Tibial nerve (tissue), 4 donors: Measurements from ENCODE around the gene DNAH10. TPM values are rescaled to one million over a fixed set of nuclear protein-coding genes. Genes with fewer than 3 reads are reported as not detected.

Source experiments
- DNase-seq, 2 donors: peaks; one replicate each; pipeline ENCODE4 v3.0.0-alpha.2; 2019; ENCODE audit warnings: low spot score in 2 of 2
- H3K27ac ChIP-seq, 4 donors: fragments of 200-600 bp; sonication (generic) in 3 of 4; one replicate each; pipeline ENCODE4 v1.5.1; 2017 to 2019; ENCODE audit warnings: mild to moderate bottlenecking in 1 of 4
- H3K27me3 ChIP-seq, 2 donors: fragments of 200-600 bp; sonication (generic) in 1 of 2; one replicate each; pipeline versions ENCODE4 v1.5.1 to v1.6.0; 2017 to 2019
- H3K36me3 ChIP-seq, 3 donors: fragments of 200-600 bp; sonication (generic); one replicate each; pipeline ENCODE4 v1.5.1; 2018 to 2019
- H3K4me1 ChIP-seq, 4 donors: fragments of 200-600 bp; sonication (generic) in 3 of 4; one replicate each; pipeline ENCODE4 v1.5.1; 2017 to 2019
- H3K4me3 ChIP-seq, 4 donors: fragments of 200-600 bp; sonication (generic) in 3 of 4; one replicate each; pipeline ENCODE4 v1.5.1; 2017 to 2019; ENCODE audit warnings: mild to moderate bottlenecking in 1 of 4, moderate library complexity in 1 of 4
- H3K9me3 ChIP-seq, 4 donors: fragments of 200-600 bp; sonication (generic) in 3 of 4; one replicate each; pipeline ENCODE4 v1.5.1; 2017 to 2019
- EP300 ChIP-seq, 2 donors: sonication (generic); formaldehyde crosslinking; IDR thresholded peaks; one replicate each; pipeline ENCODE4 v1.6.1; 2017; ENCODE audit warnings: antibody characterized with exemption in 2 of 2, mild to moderate bottlenecking in 1 of 2
- POLR2A ChIP-seq, 2 donors: fragments of 450-650 bp; IDR thresholded peaks; one replicate each; pipeline ENCODE4 v1.6.1; 2017; ENCODE audit warnings: antibody characterized with exemption in 2 of 2, mild to moderate bottlenecking in 2 of 2, moderate library complexity in 2 of 2
- WGBS, 2 donors: methylation state at CpG; one replicate each; pipeline ENCODE4 v1.1.5; 2018; 5-methylcytosine and 5-hydroxymethylcytosine counted together
- total RNA-seq, 4 donors: library from RNA; depleted of rRNA; stranded (reverse); fragments of >200 nt; gene quantifications; one replicate each; pipeline ENCODE4 v1.1.0, GENCODE V29; 2016
- TF ChIP-seq, protein P1 (sequence below), 5 experiments: fragments of 200-600 bp in 3 of 5; fragments of 450-650 bp in 2 of 5; sonication (generic) in 3 of 5; IDR thresholded peaks; one replicate each; pipeline ENCODE4 v1.5.1; 2016 to 2019; ENCODE audit warnings: antibody characterized with exemption in 5 of 5, mild to moderate bottlenecking in 3 of 5, moderate library complexity in 2 of 5

Gene DNAH10
- total RNA-seq, 4 donors from 2014 or later = 3.1 TPM; not detected in 3

DNA sequence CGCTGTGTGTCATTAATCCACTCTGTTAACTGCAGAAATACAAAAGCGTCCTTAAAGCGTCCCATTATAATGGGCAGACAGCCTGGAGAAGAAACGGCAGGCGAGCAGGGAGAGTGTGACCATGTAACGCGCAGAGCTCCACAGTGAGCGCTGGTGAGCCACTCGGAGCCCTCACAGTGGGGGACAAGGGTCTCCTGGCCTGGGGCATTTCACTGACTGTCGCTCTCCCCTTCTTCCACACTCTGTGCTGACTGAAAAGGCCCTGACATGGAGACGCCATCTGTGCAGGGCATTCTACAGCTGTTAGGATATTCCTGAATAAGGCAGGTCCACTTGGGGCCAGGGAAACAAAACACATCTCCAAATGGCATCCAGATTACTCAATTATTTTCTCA lies 186.3 kb downstream of the DNAH10 start:
- peaks cover 0 to 59% (median 1%) of the 10 kb centered on the region in 4 donors for H3K4me1 ChIP-seq
- TF ChIP-seq EP300 (IDR thresholded peaks at IDR 0.05) (no peak), POLR2A (IDR thresholded peaks at IDR 0.05) (no peak)
- TF ChIP-seq, protein P1, sequence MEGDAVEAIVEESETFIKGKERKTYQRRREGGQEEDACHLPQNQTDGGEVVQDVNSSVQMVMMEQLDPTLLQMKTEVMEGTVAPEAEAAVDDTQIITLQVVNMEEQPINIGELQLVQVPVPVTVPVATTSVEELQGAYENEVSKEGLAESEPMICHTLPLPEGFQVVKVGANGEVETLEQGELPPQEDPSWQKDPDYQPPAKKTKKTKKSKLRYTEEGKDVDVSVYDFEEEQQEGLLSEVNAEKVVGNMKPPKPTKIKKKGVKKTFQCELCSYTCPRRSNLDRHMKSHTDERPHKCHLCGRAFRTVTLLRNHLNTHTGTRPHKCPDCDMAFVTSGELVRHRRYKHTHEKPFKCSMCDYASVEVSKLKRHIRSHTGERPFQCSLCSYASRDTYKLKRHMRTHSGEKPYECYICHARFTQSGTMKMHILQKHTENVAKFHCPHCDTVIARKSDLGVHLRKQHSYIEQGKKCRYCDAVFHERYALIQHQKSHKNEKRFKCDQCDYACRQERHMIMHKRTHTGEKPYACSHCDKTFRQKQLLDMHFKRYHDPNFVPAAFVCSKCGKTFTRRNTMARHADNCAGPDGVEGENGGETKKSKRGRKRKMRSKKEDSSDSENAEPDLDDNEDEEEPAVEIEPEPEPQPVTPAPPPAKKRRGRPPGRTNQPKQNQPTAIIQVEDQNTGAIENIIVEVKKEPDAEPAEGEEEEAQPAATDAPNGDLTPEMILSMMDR (IDR thresholded peaks at IDR 0.05) = no peak
- H3K27me3 ChIP-seq = no peaks in the 10 kb centered on the region
- no peaks in the 10 kb centered on the region for H3K9me3 ChIP-seq
- peaks cover 0 to 23% (median 0%) of the 10 kb centered on the region in 3 donors for H3K36me3 ChIP-seq
- 57 to 76% methylated on average over 11 of the region's 11 CpGs for WGBS, 2 donors
- peak overlapping the region in 1 of 4 donors; percentile 23 for H3K27ac ChIP-seq
- no peak overlapping the region for H3K4me3 ChIP-seq
- DNase-seq = no peak

DNA sequence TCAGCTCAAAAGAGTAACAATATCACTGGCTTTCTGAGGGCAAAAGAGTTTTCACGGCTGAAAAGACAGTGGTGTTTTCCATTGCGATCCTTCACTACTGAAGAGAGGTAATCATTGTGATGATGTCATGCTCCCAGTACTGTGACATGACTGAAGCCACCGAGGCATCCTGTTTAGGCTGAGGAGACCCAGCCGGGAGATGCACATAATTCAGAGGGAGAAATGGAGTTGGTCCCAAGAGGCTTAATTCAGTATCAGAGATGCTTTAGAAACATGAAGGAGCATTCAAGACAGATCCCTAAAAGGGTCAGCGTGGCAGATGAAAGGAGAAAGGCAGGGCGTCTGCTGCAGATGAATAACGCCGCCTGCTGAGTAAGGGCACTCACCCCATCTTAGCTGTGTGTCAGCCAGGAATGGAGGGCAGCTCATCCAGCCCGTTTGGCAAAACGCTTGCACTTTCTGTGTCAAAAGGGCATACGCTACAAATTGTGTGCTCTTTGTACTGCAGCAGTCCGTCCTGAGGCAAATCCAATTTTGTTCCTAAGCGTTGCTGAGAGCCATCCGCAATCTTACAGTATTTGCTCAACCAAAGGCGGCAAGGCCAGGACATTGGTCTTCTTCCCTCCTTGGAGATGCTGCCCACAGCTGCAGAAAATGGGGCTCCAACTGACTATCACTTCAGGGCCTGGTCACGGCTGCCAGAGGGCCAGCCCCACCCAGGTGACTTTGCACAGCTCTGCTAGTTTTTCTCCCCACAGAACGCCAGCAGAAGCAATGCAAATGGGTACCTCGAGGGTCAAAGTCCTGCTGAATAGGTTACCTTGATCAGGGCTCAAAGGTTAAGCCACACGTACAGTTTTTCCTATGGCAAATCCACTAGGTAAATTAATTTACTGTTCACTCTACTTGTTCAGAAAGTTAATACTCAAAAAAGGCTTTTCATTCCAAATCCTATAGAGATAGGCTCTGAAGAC lies 187.0 kb downstream of the DNAH10 start:
- DNase-seq = no peak
- Histone ChIP-seq H3K27ac (no peak overlapping the region), H3K4me3 (no peak overlapping the region), H3K36me3 (peaks cover 0 to 21% (median 0%) of the 10 kb centered on the region in 3 donors), H3K27me3 (no peaks in the 10 kb centered on the region), H3K9me3 (no peaks in the 10 kb centered on the region), H3K4me1 (peaks cover 0 to 54% (median 1%) of the 10 kb centered on the region in 4 donors)
- 66 to 79% methylated on average over 19 of the region's 19 CpGs for WGBS, 2 donors
- TF ChIP-seq POLR2A (IDR thresholded peaks at IDR 0.05) (no peak), EP300 (IDR thresholded peaks at IDR 0.05) (no peak)
- TF ChIP-seq, protein P1 (IDR thresholded peaks at IDR 0.05) = no peak

DNA sequence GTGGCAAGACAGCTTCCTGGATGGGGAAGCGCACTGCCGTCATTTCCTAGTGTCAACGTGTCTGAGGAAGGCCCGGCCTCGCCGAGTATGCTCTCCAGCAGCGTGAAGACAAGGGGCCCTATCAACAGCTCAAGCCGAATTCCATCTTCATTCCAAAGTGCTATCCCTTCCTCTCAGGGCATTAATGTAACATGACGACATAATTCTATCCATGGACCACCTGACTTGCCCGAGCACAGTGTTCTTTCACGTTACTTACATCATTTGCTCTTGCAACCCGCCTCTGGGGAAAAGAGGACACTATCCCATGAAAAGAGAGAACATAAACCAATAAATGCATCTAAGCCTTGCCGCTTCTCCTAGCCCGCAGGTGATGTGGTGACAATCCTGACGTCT lies 187.7 kb downstream of the DNAH10 start:
- DNase-seq = no peak
- H3K27ac ChIP-seq = no peak overlapping the region
- no peak overlapping the region for H3K4me3 ChIP-seq
- peaks cover 0 to 17% (median 0%) of the 10 kb centered on the region in 3 donors for H3K36me3 ChIP-seq
- peaks cover 0 to 54% (median 1%) of the 10 kb centered on the region in 4 donors for H3K4me1 ChIP-seq
- 89 to 90% methylated on average over 15 of the region's 15 CpGs for WGBS, 2 donors
- H3K27me3 ChIP-seq = no peaks in the 10 kb centered on the region
- H3K9me3 ChIP-seq = no peaks in the 10 kb centered on the region
- TF ChIP-seq, protein P1 (IDR thresholded peaks at IDR 0.05) = no peak
- no peak for TF ChIP-seq EP300 (IDR thresholded peaks at IDR 0.05)
- TF ChIP-seq POLR2A (IDR thresholded peaks at IDR 0.05) = no peak

DNA sequence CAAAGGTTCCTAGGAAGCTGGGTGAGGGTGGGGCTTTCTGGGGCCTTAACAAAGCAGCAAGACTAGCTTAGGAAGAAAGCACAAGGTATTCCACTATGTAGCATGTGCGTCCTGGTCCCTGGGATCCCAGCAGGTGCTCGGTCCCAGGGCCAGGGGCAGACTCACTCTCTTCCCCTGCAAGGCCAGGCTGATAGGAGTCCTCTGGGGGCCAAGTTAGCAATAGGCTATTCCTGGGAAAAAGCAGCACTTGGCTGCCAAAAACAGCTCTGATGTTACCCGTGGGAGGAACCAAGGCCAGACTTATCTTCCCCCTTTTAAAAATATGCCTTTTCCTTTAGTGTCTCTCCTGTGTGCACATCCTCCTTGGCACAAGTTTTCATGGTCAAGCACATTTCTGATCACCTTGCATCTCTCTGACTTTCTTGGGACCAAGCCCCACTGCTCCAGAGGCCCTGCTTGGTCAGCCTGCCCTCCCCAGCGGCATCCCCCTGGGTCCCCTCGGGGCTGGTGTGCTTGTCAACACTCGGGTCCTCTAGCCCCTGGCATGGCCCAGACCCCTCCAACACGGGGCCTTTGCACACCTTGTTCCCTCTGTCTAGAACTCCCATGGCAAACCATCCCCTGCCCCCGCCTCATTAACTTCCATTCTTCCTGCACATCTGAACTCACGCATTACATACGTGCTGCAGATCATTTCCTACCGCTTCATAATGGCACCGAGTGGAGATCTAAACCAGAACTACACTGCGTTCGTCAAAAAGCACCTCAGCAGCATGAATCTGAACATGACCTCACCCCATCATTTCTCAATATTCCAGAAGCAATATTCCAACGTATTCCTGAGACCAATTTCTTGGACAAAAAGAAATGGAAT lies 188.6 kb downstream of the DNAH10 start:
- 79 to 80% methylated on average over 15 of the region's 15 CpGs for WGBS, 2 donors
- no peak for DNase-seq
- H3K4me1 ChIP-seq = peaks cover 0 to 50% (median 1%) of the 10 kb centered on the region in 4 donors
- TF ChIP-seq, protein P1 (IDR thresholded peaks at IDR 0.05) = no peak
- TF ChIP-seq EP300 (IDR thresholded peaks at IDR 0.05) = no peak
- TF ChIP-seq POLR2A (IDR thresholded peaks at IDR 0.05) = no peak
- no peak overlapping the region for H3K27ac ChIP-seq
- H3K9me3 ChIP-seq = no peaks in the 10 kb centered on the region
- H3K36me3 ChIP-seq = peaks cover 0 to 8% (median 0%) of the 10 kb centered on the region in 3 donors
- H3K27me3 ChIP-seq = no peaks in the 10 kb centered on the region
- no peak overlapping the region for H3K4me3 ChIP-seq
